Esophagus muscularis mucosa (tissue), 4 donors: Measurements from ENCODE around the gene LCA5L.

Source experiments
- EP300 ChIP-seq: sonication (generic); formaldehyde crosslinking; IDR thresholded peaks from one replicate; pipeline ENCODE4 v1.6.1; 2017; ENCODE audit warnings: antibody characterized with exemption
- POLR2AphosphoS5 ChIP-seq, 2 donors: sonication (generic); formaldehyde crosslinking; IDR thresholded peaks; one replicate each; pipeline ENCODE4 v1.6.1; 2017; ENCODE audit warnings: antibody characterized with exemption in 2 of 2
- TF ChIP-seq, protein P1 (sequence below), 3 experiments: fragments of 200-600 bp in 2 of 3; fragments of 450-650 bp in 1 of 3; sonication (generic) in 2 of 3; IDR thresholded peaks; one replicate each; pipeline ENCODE4 v1.5.1; 2017 to 2019; ENCODE audit warnings: antibody characterized with exemption in 3 of 3, mild to moderate bottlenecking in 2 of 3, moderate library complexity in 1 of 3

DNA sequence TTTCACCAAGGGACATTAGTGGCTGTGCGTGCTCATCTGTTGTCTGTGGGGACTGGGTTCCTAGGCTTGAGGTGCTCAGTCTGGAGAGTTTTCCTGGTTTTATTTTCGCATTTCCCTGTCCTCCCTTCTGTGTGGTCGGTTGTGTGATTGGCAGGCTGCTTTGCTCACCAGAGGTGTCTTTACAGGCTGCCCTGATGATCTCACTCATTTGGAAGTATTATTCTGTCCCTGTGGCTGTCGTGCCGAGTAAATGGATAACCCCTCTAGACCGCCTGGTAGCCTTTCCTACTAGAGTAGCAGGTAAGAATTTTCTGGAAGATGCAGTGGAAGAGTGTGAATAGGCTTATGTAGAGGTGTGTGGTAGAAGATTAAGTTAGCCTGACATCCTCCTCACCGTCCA is 52.6 kb downstream of the LCA5L start:
- TF ChIP-seq EP300 (no peak), POLR2AphosphoS5 (IDR thresholded peaks at IDR 0.05) (no peak)
- TF ChIP-seq, protein P1, sequence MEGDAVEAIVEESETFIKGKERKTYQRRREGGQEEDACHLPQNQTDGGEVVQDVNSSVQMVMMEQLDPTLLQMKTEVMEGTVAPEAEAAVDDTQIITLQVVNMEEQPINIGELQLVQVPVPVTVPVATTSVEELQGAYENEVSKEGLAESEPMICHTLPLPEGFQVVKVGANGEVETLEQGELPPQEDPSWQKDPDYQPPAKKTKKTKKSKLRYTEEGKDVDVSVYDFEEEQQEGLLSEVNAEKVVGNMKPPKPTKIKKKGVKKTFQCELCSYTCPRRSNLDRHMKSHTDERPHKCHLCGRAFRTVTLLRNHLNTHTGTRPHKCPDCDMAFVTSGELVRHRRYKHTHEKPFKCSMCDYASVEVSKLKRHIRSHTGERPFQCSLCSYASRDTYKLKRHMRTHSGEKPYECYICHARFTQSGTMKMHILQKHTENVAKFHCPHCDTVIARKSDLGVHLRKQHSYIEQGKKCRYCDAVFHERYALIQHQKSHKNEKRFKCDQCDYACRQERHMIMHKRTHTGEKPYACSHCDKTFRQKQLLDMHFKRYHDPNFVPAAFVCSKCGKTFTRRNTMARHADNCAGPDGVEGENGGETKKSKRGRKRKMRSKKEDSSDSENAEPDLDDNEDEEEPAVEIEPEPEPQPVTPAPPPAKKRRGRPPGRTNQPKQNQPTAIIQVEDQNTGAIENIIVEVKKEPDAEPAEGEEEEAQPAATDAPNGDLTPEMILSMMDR (IDR thresholded peaks at IDR 0.05) = no peak
